LNCaP clone FGC (cell line): Measurements from ENCODE around the gene FCGR1A.
A peak's percentile ranks its signal among the peaks of the same experiment; 100 is the strongest.
"Not testable (repeated sequence)": the region's sequence is repeated elsewhere in the genome, so short reads cannot be mapped to it uniquely, and the experiment has no call there.

Experiments
- DNase-seq: peaks from one replicate; pipeline ENCODE4 v3.0.0-alpha.2; 2011; ENCODE audit warnings: low read depth
- H3K4me3 ChIP-seq: 2 replicates; pipeline ENCODE4 v1.5.1; 2011; ENCODE audit warnings: mild to moderate bottlenecking, low read depth, low read length, control low read depth
- TF ChIP-seq, protein P1 (sequence below): IDR thresholded peaks from 2 replicates; pipeline ENCODE4 v1.5.1; 2012; ENCODE audit warnings: mild to moderate bottlenecking; ENCODE audit not compliant: control insufficient read depth, insufficient read depth; ENCODE audit errors: extremely low read depth

The FCGR1A gene

DNA sequence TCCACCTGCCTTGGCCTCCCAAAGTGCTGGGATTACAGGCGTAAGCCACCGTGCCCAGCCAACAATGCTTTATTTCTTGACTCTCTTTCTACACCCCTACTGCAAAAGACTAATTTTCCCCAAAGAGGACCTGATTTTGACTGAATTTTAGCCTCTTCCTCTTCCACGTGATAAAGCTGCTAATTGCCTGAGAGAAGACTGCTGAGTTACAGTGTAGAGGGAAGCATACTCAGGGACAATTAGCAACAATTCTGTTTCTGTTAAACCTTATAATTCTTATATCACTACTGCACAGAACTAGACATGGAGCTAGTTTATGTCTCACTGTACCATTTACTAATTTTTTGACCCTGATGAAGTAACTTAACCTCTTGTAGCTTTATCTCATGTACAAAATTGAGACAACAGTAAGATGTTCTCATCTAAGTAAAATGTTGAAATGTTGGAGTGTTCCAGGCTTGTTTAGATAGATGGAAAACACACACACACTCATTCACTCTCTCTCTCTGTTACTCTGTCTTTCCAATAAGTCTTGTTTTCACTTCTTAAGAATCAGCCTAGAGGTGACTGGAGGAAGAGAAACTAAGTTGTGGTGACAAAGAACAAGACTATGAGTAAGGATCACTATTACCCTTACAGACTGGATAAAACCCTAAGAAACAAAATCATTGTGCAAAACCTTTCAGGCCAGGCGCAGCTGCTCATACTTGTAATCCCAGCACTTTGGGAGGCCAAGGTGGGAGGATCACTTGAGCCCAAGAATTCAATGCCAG, 10.7 kb upstream of the FCGR1A start:
- not testable (repeated sequence) for H3K4me3 ChIP-seq, DNase-seq

DNA sequence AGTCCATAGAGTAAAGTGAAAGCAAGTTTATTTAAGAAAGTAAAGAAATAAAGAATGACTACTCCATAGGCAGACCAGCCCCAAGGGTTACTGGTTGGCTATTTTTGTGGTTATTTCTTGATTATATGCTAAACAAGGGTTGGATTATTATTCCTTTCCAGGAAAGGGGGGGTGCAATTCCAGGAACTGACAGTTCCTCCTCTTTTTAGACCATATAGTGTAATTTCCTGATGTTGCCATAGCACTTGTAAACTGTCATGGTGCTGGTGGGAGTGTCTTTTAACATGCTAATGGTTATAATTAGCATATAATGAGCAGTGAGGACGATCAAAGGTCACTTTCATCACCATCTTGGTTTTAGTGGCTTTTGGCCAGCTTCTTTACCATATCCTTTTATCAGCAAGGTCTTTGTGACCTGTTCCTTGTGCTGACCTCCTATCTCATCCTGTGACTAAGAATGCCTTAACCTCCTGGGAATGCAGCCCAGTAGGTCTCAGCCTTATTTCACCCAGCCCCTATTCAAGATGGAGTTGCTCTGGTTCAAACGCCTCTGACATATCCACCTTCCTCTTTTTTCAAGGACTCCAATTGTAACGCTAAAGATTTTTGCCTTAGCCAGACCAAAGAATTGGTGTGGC, 6.9 kb upstream of the FCGR1A start:
- DNase-seq, H3K4me3 ChIP-seq: not testable (repeated sequence)

DNA sequence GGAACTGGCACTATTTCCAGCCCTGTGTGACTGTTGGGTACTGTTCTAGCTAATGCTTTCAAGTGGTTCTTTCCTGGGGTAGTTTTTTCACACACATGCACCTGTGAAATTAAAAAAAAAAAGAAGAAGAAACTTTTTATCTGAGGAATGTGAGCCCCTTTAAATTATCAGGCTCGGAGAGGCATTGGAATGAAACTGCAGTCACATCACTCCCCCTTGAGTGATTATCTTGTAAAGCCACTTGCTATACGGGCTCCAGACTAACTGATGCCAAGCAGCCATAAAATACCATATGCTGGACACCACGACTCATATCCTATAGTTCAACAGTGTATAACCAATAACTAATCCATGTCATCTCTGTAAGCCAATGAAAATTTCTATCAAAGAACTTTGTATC, 5.4 kb upstream of the FCGR1A start:
- H3K4me3 ChIP-seq, DNase-seq: not testable (repeated sequence)

DNA sequence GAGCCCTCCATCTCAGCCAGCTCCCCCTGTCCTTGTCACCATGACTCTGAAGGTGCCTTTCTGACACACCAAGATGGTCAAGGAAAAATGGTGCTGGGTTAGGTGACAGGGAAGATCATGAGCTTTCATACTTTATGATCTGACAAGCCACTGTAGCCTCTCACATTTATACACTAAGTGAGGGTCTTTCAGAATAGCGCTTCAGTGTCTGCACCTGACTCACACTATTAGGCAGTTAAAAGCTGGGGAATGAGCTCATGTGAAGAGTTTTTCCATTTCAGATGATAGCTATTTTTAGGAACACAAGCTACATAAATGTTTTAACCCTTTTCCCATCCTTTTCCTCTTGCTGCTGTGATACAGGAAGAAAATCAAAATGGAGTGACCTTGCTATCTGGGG, 4.2 kb upstream of the FCGR1A start:
- not testable (repeated sequence) for H3K4me3 ChIP-seq, DNase-seq

DNA sequence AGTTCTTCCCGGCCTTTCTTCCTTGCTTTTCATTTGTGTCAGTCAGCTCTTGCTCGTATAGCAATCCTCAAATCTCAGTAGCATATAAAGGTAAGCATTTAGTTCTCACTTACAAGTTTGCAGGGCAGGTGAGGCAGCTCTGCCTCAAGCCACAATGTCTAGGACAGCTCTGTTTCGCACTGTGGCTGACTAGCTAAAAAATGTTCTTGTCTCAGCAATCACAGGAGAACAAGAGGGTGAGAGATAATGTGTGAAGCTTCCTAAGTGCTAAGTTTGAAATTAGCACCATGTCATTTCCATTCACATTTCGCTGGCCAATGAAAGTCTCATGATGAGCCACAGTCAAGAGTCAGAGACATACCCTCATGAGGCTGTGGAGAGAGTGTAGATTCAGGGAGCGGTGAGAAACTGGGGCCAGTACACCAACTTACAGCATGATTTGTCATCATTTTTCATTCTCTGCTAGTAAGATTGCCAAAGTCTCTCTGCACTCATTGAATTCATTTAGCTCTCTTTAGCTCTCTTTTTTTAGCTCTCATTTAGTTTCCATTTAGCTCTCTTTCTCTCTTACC, 995 bp upstream of the FCGR1A start:
- not testable (repeated sequence) for H3K4me3 ChIP-seq, DNase-seq

DNA sequence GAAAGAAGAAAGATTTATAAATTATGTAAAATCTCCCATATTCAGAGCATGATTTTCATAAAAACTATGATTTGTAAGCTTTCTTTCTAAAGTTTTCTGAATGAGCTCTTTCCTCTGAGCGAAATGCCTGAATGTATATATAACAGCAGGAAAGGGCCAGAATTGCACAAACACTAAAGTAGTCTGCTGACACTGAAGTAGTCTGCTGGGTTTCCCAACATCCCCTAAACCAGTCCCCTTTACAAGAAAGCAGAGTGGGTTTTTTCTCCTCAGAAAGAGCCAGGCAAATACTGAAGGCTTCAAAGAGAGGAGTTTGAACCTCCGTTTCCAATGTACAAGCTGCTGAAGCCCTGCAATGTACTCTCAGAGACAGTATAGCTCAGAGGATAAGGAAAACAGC, 795 bp downstream of the FCGR1A start:
- DNase-seq, H3K4me3 ChIP-seq: not testable (repeated sequence)

DNA sequence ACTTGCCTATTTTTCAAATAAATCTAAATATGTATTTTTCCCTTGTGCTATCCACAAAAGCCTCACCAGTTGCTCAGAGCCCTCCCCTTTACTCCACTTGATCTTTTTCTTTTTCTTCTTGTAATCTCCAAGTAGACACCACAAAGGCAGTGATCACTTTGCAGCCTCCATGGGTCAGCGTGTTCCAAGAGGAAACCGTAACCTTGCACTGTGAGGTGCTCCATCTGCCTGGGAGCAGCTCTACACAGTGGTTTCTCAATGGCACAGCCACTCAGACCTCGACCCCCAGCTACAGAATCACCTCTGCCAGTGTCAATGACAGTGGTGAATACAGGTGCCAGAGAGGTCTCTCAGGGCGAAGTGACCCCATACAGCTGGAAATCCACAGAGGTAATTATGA, 1.4 kb downstream of the FCGR1A start:
- not testable (repeated sequence) for H3K4me3 ChIP-seq, DNase-seq

DNA sequence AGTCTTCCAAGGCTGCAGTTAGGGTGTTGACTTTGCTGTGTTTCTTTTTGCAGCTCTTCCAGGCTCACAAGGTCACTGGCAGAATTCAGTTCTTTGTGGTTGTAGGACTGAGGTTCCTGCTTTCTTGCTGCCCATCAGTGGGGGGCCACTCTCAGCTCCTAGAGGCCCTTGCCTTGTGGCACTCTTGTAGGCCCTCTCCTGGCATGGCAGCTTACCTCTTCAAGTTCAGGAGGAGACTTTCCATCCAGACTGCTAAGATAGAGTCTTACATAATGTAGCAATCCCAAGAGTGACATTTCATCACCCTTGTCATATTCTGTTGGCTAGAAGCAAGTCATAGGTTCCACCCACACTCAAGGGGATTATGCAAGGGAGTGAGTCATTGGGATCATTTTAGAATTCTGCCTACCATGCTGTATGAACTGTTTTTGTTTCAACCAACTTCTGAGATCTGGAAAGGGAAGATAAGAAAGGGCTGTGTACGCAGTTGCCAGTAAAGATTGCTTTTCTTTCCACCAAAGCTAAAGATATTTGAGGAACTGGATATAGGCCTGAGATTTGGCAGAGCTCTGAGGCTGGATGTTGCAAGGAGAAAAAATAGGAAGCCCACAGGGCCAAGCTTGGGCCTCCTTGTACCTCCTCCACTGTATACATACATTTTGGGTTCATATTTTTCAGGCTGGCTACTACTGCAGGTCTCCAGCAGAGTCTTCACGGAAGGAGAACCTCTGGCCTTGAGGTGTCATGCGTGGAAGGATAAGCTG, 5.4 kb downstream of the FCGR1A start:
- not testable (repeated sequence) for DNase-seq, H3K4me3 ChIP-seq

DNA sequence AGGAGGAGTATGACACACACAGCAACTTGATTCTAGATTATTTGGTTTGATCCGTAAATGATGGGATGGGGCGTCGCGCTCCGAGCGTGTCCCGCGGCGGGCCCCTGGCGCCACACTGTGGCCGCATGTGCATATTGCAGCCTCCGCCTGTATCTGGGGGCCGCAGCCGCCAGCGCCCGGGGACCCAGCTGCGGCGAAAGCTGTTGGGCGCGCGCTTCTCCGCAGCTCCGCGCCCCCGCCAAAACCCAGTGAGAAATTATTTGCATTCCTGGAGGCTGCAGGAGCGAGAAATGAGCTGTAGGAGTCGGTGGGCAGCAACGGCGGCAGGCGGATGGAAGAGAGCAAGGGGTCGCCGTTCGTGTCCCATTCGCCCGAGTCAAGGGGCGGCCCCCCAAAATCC, 10.0 kb downstream of the FCGR1A start:
- TF ChIP-seq, protein P1, sequence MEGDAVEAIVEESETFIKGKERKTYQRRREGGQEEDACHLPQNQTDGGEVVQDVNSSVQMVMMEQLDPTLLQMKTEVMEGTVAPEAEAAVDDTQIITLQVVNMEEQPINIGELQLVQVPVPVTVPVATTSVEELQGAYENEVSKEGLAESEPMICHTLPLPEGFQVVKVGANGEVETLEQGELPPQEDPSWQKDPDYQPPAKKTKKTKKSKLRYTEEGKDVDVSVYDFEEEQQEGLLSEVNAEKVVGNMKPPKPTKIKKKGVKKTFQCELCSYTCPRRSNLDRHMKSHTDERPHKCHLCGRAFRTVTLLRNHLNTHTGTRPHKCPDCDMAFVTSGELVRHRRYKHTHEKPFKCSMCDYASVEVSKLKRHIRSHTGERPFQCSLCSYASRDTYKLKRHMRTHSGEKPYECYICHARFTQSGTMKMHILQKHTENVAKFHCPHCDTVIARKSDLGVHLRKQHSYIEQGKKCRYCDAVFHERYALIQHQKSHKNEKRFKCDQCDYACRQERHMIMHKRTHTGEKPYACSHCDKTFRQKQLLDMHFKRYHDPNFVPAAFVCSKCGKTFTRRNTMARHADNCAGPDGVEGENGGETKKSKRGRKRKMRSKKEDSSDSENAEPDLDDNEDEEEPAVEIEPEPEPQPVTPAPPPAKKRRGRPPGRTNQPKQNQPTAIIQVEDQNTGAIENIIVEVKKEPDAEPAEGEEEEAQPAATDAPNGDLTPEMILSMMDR, result peak; percentile 35
- not testable (repeated sequence) for DNase-seq
- H3K4me3 ChIP-seq, result peak overlapping the region; percentile 43

DNA sequence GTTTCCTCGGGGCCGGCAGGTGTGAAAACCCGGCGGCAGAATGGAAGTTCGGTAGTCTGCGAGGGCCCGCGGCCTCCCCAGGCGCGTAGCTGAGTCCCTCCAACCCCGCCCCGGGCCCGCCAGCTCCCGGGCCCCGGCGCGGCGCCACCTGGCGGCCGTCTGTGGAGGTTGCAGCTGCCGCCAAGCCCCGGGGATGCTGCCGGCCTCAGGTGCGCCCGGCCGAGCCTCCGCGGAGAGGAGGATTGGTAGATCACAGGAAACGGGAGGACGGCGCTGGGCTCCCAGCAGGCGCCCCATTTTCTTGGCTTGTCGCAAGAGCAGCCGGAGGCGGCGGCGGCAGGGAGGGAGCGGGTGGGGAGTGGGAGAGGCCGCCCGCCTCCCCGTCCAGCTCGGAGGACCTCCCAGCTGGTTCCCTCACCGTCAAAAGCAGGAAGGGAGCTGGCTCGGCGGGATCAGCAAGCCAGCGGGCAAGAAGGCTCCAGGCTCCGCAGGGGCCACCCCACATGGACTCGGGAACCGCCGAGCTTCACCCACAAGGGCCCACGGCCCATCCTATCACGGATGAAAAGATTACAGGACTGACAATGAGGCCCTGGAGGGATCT, 10.5 kb downstream of the FCGR1A start:
- TF ChIP-seq, protein P1, result peak; percentile 71
- H3K4me3 ChIP-seq, result peak overlapping the region; percentile 43
- not testable (repeated sequence) for DNase-seq

DNA sequence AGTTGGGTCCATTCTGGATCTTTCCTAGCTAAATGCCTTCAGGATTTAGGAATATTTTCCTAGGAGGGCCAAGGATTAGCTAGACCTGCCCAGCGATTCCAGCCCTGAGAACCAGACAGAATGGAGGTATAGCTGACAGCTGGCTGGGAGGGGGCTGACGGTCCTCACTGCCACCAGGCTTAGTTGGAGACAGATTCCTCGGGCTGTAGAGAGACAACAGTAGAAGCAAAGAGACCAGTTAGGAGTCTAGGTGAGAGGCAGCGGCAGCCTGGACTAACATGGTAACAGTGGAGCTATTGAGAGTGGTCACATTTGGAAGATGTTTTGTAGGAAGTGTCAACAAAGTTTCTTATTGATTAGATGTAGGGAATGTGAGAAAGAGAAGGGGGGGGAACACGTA, 11.4 kb downstream of the FCGR1A start:
- H3K4me3 ChIP-seq, result peak overlapping the region; percentile 43; the same call in 1 of the 2 replicates
- DNase-seq, result not testable (repeated sequence)

DNA sequence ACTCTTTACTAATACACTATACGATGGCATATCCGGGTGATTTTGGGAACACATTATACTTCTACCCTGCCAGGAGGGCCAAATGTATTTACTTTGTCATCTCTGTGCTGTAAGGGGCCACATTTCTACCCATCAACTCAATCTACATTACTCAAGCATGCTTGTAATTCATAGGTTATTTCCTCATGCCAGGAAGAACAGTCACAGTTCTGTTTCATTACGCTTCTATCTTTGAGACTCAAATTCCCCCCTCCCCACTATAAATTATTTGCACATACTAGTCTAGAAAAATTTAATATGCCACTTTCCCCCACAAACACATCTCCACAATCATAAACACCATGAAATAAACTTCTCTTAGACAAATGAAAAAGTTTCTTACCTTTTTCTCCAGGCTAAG, 19.1 kb downstream of the FCGR1A start:
- not testable (repeated sequence) for DNase-seq, H3K4me3 ChIP-seq

DNA sequence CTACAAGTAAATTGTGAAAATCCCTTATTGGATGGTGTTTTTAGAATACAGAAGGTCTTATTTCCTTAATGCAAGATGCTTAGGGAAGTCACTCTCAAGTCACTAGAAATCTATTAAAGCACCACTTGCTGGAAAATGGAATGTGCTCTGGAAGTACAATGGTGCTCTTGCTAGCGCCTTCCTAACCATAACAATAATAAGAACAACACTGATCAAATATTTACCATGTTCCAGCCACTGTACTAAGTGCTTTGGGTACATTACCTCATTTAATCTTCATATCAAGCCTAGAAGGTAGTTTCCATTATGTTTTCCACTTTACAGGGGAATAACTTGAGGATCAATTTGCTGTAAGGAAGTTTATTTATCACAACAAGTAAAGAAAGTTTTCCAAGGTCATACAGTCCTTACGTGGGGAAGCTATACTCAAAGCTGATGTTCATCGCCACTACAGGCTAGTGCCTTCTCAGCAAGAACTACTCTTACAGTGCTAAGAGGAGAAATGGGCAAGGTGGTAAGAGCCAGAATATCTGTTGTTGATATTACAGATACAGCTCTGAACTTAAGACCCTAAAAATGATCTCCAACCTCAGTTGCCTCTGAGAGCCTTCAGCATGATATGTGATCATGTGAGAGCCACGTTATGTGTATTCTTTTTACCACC, 22.1 kb downstream of the FCGR1A start:
- H3K4me3 ChIP-seq, DNase-seq: not testable (repeated sequence)

DNA sequence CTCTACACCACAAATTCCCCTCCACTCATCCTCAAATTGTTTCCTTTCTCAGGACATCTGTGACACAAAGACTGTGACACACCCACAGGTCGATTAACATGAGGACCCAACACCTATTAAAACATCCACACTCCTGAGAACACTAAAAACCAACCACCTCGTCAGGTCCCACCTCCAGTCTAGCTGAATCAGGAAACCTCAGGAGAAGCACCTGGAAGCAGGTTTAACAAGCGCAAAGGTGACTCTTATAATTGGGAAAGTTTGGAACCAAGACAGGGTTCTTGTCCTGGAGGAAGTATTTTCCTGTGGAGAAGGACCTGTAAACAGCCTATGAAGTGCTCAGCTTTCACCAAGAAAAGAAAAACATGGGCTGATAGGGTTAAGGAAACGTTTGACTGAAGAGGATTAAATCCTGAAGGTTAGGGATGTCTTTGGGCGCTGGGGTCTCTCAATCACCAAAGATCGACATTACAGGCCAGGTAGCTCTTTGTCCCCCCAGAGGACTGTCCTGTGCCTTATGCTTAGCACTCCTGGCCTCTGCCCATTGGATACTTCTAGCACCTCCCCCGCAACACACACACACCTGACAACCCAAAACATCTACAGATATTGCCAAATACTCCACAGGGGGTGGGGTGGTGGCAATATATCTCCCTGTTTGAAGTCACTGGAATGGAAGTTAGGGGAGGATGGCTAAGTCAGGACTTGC, 28.4 kb downstream of the FCGR1A start:
- DNase-seq, result peak; percentile 30
- H3K4me3 ChIP-seq, result peak overlapping the region; percentile 53

DNA sequence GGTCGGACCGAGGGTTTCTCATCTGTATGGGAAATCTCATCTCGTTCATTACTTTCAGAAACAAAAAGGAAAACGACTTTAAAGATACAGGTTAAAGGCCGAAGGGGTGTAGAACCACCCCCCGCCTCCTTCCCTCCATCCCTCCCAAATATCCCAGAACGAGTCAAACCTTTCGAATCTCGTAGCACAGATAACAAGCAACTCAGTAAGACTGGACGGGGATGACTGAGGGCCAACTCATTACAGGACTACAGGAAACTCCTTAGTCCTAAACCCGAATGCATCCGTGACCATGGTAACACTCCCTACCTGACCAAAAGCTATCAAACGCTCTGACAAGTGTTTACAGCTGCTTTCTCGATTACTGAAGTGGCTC, 29.0 kb downstream of the FCGR1A start:
- not testable (repeated sequence) for DNase-seq
- H3K4me3 ChIP-seq, result peak overlapping the region; percentile 53
